ENCODE measurements around the gene CEP89.
"Not testable (repeated sequence)": the region's sequence is repeated elsewhere in the genome, so short reads cannot be mapped to it uniquely, and the experiment has no call there.

The CEP89 gene

DNA sequence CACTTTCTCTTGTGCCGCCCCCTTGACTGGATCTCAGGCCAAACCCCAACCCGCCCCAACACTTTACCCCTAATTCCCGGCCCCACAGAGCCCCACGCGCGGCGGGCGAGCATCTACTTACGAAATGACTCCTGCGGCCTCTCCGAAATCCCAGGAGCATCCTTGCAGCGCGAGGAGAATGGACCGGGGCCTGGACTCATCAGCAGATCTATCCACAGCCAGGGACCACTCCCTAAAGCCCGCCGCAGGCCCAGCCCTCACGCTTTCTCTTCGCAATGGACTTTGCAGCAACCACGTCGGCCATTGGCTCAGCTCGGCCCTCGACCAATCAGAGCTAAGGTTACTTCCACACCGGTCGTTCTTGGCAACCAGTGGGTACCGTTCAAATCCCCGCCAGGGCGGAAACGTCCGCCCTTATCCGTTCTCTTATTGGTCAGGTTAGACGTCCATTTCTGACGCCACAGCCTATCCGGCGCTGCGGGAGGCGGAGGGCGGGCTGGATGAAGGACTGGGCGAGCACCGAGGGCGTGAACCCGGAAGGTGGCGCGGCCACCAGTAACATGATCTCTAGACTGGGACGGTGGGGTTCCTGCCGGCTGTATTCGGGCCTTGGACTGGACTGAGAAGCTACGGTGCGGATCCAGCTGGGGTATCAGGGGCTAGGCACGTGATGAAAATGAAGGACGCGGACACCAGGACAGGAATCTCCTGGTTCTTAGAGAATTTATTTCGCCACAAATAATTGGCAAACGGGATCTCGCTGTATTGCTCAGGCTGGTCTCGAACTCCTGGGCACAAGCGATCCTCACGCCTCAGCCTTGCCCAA lies at the start of gene CEP89, which contains the start of gene FAAP24:
Gene CEP89 (minus strand): TSS at position 244 of the 826 bp plus-strand sequence. CDS start 84 bp downstream, at position 160.
Gene FAAP24 (plus strand): TSS at position 528 of the 826 bp plus-strand sequence. CDS start 955 bp downstream, outside the sequence.
- TF ChIP-seq CTCF (IDR thresholded peaks at IDR 0.05; ENCODE audit: low read depth, low read length, missing control alignments): no peak
- in situ Hi-C loops (cut with HindIII; ENCODE audit: low sequenced_read_pairs): no loop called here
- peak within 1 kb of the TSS; percentile 64 for H3K4me3 ChIP-seq (ENCODE audit: low read depth, low read length)
- peak; percentile 99 for DNase-seq (ENCODE audit: low read depth)

DNA sequence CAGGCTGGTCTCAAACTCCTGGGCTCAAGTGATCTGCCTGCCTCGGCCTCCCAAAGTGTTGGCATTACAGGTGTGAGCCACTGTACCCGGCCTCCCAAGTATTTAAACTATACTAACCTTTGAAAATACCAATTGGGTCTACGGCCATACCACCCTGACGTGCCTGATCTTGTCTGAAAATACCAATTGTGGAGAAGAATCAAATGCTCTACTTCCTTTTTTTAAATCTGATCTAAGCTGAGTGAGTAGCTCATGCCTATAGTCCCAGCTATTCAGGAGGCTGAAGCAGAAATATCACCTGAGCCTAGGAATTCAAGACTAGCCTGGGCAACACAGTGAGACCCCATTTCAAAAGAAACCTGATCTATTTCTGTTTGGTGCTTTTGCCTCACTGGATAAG lies 39.1 kb upstream of the CEP89 start:
- in situ Hi-C loops (cut with HindIII; ENCODE audit: low sequenced_read_pairs); DNase-seq (ENCODE audit: low read depth); H3K4me3 ChIP-seq (ENCODE audit: low read depth, low read length): not testable (repeated sequence)

DNA sequence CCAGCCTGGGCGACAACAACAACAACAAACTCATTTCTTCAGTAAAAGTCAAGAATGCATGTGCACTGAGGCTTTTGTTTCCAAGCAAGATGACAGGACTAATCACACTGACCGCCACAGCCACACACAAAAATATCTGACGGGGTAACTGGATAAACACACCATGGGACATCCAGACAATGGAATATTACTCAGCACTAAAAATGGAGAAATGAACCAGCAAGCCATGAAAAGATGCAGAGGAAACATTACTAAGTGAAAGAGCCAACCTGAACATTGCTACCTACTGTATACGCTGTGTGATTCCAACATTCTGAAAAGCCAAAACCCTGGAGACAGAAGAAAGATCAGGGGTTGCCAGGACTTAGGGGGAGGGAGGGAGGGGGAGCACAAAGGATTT lies 37.0 kb upstream of the CEP89 start:
- H3K4me3 ChIP-seq (ENCODE audit: low read depth, low read length): no peak overlapping the region
- TF ChIP-seq CTCF (IDR thresholded peaks at IDR 0.05; ENCODE audit: low read depth, low read length, missing control alignments): no peak
- no peak for DNase-seq (ENCODE audit: low read depth)
- in situ Hi-C loops (cut with HindIII; ENCODE audit: low sequenced_read_pairs): no loop called here

DNA sequence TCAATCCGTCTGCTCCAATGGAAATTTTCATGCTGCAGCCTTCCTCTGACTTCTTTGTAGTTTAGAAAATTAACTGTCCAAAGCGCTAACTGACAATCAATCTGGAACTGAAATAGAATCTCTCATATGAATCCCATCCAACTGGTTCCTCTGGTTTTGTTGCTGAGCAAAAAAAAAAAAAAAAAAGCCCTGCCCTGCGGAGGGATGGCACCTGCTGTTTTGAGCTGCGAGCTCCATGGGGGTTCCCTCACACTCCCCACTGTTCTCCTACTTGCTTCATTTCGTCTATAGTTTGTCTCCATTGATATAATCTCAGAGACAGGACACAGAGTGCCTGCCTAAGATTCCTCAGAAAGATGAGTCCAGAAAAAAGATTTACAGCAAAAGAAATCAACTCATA lies 33.7 kb upstream of the CEP89 start:
- in situ Hi-C loops (cut with HindIII; ENCODE audit: low sequenced_read_pairs): no loop called here
- H3K4me3 ChIP-seq (ENCODE audit: low read depth, low read length): no peak overlapping the region
- no peak for DNase-seq (ENCODE audit: low read depth)
- no peak for TF ChIP-seq CTCF (IDR thresholded peaks at IDR 0.05; ENCODE audit: low read depth, low read length, missing control alignments)

DNA sequence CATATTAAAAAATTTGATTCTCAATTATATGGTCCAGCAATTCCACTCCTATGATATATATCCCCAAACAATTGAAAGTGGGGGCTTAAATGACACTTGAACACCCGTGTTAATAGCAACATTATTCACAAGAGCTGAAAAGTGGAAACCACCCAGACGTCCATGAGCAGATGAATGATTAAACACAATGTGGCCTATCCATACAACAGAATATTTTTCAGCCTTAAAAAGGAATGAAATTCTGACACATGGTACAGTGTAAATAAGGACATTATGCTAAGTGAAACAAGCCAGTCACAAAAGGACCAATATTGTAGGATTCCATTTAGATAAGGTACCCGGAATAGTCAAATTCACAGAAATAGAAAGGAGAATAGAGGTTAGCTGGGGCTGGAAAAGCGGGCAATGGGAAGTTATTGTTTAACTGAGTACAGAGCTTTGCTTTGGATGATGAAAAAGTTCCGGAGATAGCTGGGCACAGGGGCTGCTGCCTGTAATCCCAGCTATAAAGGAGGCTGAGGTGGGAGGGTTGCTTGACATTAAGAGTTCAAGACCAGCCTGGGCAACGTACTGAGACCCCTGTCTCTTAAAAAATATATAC lies 31.8 kb upstream of the CEP89 start:
- H3K4me3 ChIP-seq (ENCODE audit: low read depth, low read length); in situ Hi-C loops (cut with HindIII; ENCODE audit: low sequenced_read_pairs); DNase-seq (ENCODE audit: low read depth): not testable (repeated sequence)

GRCh38 chr19:33002126-33002865 lies 30.5 kb upstream of the CEP89 start:
- H3K4me3 ChIP-seq (ENCODE audit: low read depth, low read length); DNase-seq (ENCODE audit: low read depth); in situ Hi-C loops (cut with HindIII; ENCODE audit: low sequenced_read_pairs): not testable (repeated sequence)

GRCh38 chr19:33000910-33001309 lies 29.2 kb upstream of the CEP89 start:
- no peak overlapping the region for H3K4me3 ChIP-seq (ENCODE audit: low read depth, low read length)
- no peak for TF ChIP-seq CTCF (IDR thresholded peaks at IDR 0.05; ENCODE audit: low read depth, low read length, missing control alignments)
- in situ Hi-C loops (cut with HindIII; ENCODE audit: low sequenced_read_pairs): no loop called here
- DNase-seq (ENCODE audit: low read depth): no peak

GRCh38 chr19:33000510-33000909 lies 28.8 kb upstream of the CEP89 start:
- no peak for TF ChIP-seq CTCF (IDR thresholded peaks at IDR 0.05; ENCODE audit: low read depth, low read length, missing control alignments)
- in situ Hi-C loops (cut with HindIII; ENCODE audit: low sequenced_read_pairs): no loop called here
- H3K4me3 ChIP-seq (ENCODE audit: low read depth, low read length): no peak overlapping the region
- DNase-seq (ENCODE audit: low read depth): no peak

Measured in astrocyte of the cerebellum (primary cell).